T-helper 22 cell (primary cell): ENCODE results near the gene PLEKHB2.
A peak's percentile ranks its signal among the peaks of the same experiment; 100 is the strongest.
"Not testable (repeated sequence)": the region's sequence is repeated elsewhere in the genome, so short reads cannot be mapped to it uniquely, and the experiment has no call there.

ENCODE experiments used
- DNase-seq: peaks from one replicate; pipeline ENCODE4 v3.0.0-alpha.2; 2020; ENCODE audit warnings: low read depth

Gene PLEKHB2

GRCh38 chr2:131105156-131105949 is at the start of gene PLEKHB2:
TSS of gene PLEKHB2 (plus strand) at chr2:131105336. CDS start at chr2:131120942, 15,606 bp downstream.
- DNase-seq, result peak; percentile 81

- DNase-seq, result no peak
These were observed 48.8 kb upstream of the PLEKHB2 start for GRCh38 chr2:131056204-131056931.

- DNase-seq, result no peak
These were observed 48.2 kb upstream of the PLEKHB2 start for GRCh38 chr2:131056932-131057287.

DNA sequence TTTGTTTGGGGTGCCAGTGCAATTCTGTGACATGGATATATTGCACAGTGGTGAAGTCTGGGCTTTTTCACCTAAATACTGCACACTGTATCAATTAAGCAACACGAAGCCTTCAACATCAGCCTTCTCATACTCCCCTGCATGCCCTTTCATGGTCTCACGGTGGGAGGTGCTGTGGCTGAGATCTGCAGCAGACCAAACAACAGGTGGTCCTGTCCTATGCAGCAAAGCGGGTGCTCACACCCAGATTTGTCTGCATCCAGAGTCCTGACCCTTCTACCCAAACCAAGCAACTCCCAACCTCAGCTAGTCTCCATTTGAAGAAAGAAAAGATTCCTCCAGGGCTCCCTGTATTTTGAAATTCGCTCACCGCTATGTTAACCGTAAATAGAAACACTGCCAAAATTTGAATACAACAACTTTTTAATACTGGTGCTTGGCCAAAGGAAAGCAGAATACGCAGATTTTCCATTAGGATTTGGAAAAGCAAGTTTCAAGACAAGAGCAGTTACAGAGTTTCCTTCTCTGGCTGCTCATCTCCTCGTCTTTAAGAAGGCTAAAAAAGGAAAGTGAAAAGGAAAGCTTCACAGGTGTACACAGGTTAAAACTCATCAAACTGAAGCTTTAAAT is 46.8 kb upstream of the PLEKHB2 start:
- DNase-seq, result no peak

- no peak for DNase-seq
These were observed 46.2 kb upstream of the PLEKHB2 start for GRCh38 chr2:131058920-131059319.

- DNase-seq, result no peak
These were observed 41.4 kb upstream of the PLEKHB2 start for GRCh38 chr2:131063501-131064283.

- DNase-seq, result no peak
These were observed 40.3 kb upstream of the PLEKHB2 start for GRCh38 chr2:131064589-131065512.

GRCh38 chr2:131067465-131068125 is 37.5 kb upstream of the PLEKHB2 start:
- DNase-seq, result no peak

GRCh38 chr2:131068172-131068571 is 37.0 kb upstream of the PLEKHB2 start:
- DNase-seq, result not testable (repeated sequence)

- not testable (repeated sequence) for DNase-seq
These were observed 29.6 kb upstream of the PLEKHB2 start for GRCh38 chr2:131075578-131075977.

- no peak for DNase-seq
These were observed 28.4 kb upstream of the PLEKHB2 start for GRCh38 chr2:131076707-131077106.

DNA sequence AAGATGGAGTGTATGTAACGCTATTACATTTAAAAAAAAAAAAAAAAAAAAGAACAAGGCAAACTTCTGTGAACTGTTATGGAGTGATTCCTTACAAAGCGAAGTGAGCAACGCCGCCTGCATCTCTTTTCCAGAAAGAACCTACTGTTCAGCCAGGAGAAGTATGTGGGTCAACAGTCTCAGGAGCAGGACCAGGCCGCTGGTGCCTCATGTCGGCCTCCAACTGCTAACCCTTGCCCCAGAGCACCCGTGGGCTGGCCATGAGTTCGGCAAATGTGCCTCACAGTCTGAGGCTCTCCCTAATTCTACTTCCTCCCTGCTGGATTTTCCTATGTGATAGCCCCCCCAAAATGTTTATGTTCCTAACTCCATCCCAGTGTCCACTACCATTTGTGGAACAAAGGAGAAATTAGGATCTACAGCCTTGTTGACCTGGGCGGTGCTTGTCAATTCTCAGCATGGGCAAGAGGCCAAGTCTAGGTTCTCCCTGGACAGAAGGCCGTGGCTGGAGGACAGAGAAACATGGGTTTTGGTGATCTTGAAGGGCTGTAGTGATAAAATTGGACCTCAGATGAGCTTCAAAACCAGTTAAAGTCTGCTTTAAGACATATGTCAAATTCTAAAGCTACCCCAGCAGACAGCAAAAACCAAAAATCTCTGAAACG is 27.8 kb upstream of the PLEKHB2 start:
- no peak for DNase-seq

GRCh38 chr2:131077966-131078365 is 27.2 kb upstream of the PLEKHB2 start:
- no peak for DNase-seq

GRCh38 chr2:131079931-131080330 is 25.2 kb upstream of the PLEKHB2 start:
- not testable (repeated sequence) for DNase-seq

- DNase-seq, result no peak
These were observed 23.9 kb upstream of the PLEKHB2 start for GRCh38 chr2:131081190-131081589.

- DNase-seq, result no peak
These were observed 19.5 kb upstream of the PLEKHB2 start for GRCh38 chr2:131085646-131086045.

DNA sequence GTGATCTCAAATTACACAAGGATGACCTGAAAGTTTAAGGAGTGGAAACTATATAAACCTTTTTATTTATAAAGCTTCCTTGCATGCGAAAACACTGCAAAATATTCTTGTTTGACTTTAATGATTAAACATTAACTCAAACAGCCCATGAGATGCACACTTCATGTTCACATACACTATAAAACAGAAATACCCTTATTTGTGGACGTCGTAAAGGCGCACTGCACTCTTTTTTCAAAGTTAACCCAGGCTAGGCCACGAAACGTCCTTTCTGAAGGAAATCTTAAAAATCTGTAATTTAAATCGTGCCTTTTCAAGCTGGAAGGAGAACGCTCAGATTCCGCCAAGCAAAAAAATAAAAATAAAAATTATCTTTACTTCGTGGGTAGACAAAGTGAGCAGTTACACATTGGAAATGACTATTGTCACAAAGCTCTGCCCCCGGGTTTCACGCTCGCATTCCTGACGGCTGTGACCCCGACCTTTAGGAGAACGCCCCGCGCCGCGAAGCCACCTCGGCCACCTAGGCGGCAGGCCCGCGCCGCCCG is 12.6 kb upstream of the PLEKHB2 start:
- no peak for DNase-seq

- peak; percentile 76 for DNase-seq
These were observed 12.0 kb upstream of the PLEKHB2 start, which contains the start of gene FAM168B for GRCh38 chr2:131093006-131093695. TSS of gene FAM168B (minus strand) at chr2:131093460. CDS start at chr2:131082646, 10,814 bp downstream.
